Keratinocyte (primary cell): ENCODE data around the gene OGFOD3.

ENCODE experiments used
- CTCF ChIP-seq, 3 experiments: IDR thresholded peaks in 1 of 3; conservative IDR thresholded peaks in 1 of 3; optimal IDR thresholded peaks in 1 of 3; 2 replicates in 2 of 3; 3 replicates in 1 of 3; pipeline versions ENCODE3 to v1.5.1; 2011; ENCODE audit warnings: low read length in 3 of 3, mild to moderate bottlenecking in 3 of 3, moderate library complexity in 2 of 3, control low read depth in 1 of 3, inconsistent platforms in 1 of 3; ENCODE audit not compliant: insufficient read depth in 2 of 3; ENCODE audit errors: extremely low read depth in 1 of 3
- EZH2 ChIP-seq: IDR thresholded peaks from one replicate; pipeline ENCODE4 v1.6.1; 2012; ENCODE audit warnings: inconsistent platforms, mild to moderate bottlenecking, low read length, moderate library complexity

DNA sequence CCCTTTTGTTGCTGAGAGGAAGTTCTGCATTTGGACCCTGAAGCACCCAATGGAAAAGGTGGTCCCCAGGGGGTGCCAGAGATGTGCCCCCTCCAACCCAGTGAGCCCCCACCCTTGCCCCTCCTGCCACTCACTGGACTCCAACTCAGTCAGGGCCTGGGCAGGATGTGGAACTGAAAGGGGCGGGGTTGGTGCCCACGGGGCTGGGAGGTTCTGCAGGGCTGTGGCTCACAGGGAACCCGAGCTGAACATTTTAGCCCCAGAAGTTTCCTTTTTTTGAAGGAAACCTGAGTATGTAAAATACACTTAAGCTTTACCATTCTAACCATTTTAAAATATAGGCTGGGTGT lies 15.8 kb upstream of the OGFOD3 start:
- TF ChIP-seq CTCF (optimal IDR thresholded peaks at IDR 0.05 in 1 of 3, IDR thresholded peaks at IDR 0.05 in 1 of 3, conservative IDR thresholded peaks at IDR 0.05 in 1 of 3; ENCODE audit: extremely low read depth in 1 of 3, insufficient read depth in 2 of 3, low read length in 3 of 3) (no peak), EZH2 (no peak)
